HG03039 (cell line): ENCODE results near the gene RREB1.

Experiments
- ATAC-seq: cut with Tn5 transposase; IDR thresholded peaks from one replicate; pipeline ENCODE4 v1.9.1; 2021; ENCODE audit warnings: mild to moderate bottlenecking, moderate library complexity; ENCODE audit not compliant: unreplicated experiment

The RREB1 gene

GRCh38 chr6:7185561-7185960 lies 77.8 kb downstream of the RREB1 start:
- ATAC-seq: no peak

DNA sequence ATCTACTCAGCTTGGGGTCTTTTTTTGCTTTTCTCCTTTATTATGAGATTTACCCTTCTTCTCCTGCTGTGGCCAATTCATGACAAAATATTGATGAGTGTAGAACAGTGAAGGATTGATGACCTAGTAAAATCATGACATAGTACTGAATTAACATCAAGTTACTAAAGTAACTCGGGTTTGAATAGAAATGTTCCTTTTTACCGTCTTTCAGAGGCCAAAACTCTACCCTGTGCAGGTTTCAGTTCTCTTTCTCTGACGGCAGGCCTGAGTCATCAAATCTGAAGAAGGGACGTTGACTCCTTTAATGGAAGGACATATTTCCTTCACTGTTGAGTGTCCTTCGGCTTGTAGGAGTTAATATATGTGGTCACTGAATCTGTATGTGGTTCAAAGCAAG lies 80.7 kb downstream of the RREB1 start:
- ATAC-seq: peak; percentile 84

DNA sequence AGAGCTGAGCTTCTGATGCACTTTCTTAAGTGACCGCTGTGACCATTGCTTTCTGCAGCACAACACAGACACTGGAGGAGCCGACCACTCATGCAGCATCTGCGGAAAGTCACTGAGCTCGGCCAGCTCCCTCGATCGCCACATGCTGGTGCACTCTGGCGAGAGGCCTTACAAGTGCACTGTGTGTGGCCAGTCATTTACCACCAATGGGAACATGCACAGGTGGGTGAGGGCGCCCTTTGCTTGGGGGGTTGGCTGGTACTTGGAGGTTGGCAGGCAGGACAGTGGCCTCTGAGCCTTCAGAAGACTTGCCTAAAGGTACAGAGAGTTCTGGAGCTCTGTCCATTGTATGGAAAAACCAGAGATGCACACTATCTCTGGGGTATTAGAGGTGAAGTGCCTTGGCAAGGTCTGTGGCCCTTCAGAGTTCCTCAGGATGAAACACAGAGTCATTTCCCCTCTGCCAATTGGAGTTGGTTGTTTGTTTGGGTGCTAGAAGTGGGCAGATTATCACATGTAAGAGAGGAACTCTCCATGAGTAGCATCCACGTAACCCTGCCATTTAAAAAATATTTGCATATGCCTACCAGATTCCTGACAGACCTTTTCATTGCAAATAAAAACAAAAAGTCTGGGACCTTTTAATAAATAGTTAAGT lies 81.5 kb downstream of the RREB1 start:
- no peak for ATAC-seq

- no peak for ATAC-seq
These were observed 83.0 kb downstream of the RREB1 start for GRCh38 chr6:7190791-7191190.

- no peak for ATAC-seq
These were observed 85.4 kb downstream of the RREB1 start for GRCh38 chr6:7193122-7193521.

- ATAC-seq: no peak
These were observed 86.9 kb downstream of the RREB1 start for GRCh38 chr6:7194657-7195056.

- ATAC-seq: no peak
These were observed 87.7 kb downstream of the RREB1 start for GRCh38 chr6:7195339-7196018.

- no peak for ATAC-seq
These were observed 88.2 kb downstream of the RREB1 start for GRCh38 chr6:7196019-7196402.

- ATAC-seq: no peak
These were observed 89.0 kb downstream of the RREB1 start for GRCh38 chr6:7196685-7197283.

DNA sequence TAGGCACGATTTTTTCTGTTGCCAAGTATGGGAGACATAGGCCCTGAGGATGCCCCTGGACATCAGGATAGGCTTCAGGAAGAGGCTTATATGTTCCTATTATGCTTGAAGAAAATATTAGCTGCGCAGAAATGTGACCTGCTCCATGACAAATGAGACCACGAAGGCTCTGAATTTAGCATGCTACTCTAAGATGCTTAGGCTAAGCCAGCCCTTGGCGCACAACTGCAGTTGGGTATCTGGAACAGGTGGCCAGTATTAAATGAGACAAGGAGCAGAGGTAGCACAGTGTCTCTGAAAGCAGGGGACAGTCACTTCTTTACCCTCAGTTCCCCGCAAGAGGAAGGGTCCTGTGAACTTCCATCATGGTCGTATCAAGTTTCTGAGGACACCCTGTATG lies 90.0 kb downstream of the RREB1 start:
- ATAC-seq: no peak

- no peak for ATAC-seq
These were observed 91.4 kb downstream of the RREB1 start for GRCh38 chr6:7198833-7199800.

- no peak for ATAC-seq
These were observed 93.1 kb downstream of the RREB1 start for GRCh38 chr6:7200598-7201443.

DNA sequence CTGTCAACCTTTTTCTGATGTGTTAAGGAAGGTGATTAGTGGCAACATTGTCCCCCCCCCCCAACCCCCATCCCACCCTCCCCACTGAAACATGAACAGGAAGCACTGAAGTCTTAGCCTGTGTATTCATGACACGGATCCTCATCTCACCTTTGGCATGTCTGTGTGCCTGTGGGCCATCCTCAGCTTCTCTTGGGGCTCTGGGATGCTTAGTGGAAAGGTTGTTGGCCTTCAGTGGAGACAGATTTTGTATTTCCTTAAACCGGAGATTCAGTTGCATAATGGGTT lies 93.6 kb downstream of the RREB1 start:
- ATAC-seq: no peak

- peak; percentile 88 for ATAC-seq
These were observed 94.2 kb downstream of the RREB1 start for GRCh38 chr6:7201732-7202541.

DNA sequence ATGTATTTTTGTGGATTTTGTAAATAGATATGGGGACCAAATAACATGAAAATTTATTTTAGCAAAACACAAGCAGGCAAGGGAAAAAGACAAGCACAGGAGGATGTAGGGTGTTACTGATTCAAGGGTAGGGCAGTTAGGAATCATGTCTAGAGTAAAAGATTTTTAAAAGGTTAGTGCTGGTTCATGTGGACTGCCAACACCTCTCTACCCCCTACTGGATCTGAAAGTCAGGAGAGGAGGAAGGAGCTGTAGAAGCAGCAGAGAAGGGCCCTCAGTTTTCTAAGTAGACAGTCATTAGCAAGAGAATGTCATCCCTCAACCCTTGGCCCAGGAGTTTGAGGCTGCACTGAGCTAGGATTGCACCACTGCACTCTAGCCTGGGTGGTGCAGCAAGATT lies 95.2 kb downstream of the RREB1 start:
- ATAC-seq: no peak

GRCh38 chr6:7203939-7204338 lies 96.2 kb downstream of the RREB1 start:
- ATAC-seq: no peak

- ATAC-seq: no peak
These were observed 97.0 kb downstream of the RREB1 start for GRCh38 chr6:7204726-7205125.

GRCh38 chr6:7207720-7208119 lies 100.0 kb downstream of the RREB1 start:
- ATAC-seq: no peak

DNA sequence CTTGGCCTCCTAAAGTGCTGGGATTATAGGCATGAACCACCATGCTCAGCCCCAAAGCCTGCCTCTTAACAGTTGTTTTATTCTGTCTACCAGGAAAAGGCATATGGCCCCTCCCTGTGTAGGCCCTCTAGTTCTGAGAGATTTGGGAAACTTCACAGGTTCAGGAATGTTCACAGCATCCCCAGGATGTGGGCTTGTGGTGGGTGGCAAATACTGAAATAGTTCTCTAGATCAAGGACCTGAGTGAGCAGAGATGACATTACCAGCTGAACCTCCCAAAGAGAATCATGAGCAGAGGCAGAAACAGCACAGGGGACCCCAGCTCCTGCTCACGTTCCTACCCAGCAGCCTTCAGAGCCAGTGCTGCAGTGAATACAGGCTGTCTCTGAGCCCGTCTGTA lies 105.7 kb downstream of the RREB1 start:
- no peak for ATAC-seq

- no peak for ATAC-seq
These were observed 106.7 kb downstream of the RREB1 start for GRCh38 chr6:7214468-7214867.
